Esophagus muscularis mucosa (tissue), 4 donors: ENCODE measurements around the gene TNP1.

ENCODE experiments used
- EP300 ChIP-seq: sonication (generic); formaldehyde crosslinking; IDR thresholded peaks from one replicate; pipeline ENCODE4 v1.6.1; 2017; ENCODE audit warnings: antibody characterized with exemption
- POLR2A ChIP-seq: fragments of 450-650 bp; IDR thresholded peaks from one replicate; pipeline ENCODE4 v1.6.1; 2017; ENCODE audit warnings: antibody characterized with exemption, moderate library complexity, mild to moderate bottlenecking, low read depth
- POLR2AphosphoS5 ChIP-seq, 2 donors: sonication (generic); formaldehyde crosslinking; IDR thresholded peaks; one replicate each; pipeline ENCODE4 v1.6.1; 2017; ENCODE audit warnings: antibody characterized with exemption in 2 of 2
- TF ChIP-seq, protein P1 (sequence below), 3 experiments: fragments of 200-600 bp in 2 of 3; fragments of 450-650 bp in 1 of 3; sonication (generic) in 2 of 3; IDR thresholded peaks; one replicate each; pipeline ENCODE4 v1.5.1; 2017 to 2019; ENCODE audit warnings: antibody characterized with exemption in 3 of 3, mild to moderate bottlenecking in 2 of 3, moderate library complexity in 1 of 3

DNA sequence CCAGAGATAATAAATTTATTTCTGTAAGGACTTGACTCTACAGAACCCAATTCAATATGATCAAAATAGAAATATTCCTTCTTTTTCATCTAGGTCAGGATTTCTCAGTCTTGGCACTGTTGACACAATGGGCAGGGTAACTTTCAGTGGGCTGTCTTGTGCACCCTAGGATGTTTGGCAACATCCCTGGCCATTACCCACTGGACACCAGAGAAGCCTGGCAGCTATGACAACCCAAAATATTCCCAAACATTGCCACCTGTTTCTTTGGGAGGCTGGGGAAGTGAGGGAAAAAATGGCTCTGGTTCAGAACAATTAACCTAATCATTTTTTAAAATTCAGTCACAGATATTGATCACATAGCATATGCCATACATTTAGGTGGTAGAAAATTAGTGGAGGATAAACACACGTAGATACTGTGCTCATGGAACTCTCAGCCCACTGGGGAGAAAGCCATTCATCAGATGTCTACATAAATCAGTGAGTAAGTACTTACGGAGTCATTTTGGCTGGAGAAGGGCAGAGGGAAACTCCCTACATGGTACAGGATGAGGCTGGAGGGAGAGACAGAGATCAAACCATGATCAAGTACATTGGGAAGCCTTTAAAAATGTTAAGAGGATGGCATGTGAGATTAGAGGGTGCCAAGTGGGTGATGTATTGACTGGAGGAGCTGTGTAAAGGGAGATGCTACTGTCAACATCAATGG is 718 bp upstream of the TNP1 start:
- no peak for TF ChIP-seq POLR2A
- TF ChIP-seq, protein P1, sequence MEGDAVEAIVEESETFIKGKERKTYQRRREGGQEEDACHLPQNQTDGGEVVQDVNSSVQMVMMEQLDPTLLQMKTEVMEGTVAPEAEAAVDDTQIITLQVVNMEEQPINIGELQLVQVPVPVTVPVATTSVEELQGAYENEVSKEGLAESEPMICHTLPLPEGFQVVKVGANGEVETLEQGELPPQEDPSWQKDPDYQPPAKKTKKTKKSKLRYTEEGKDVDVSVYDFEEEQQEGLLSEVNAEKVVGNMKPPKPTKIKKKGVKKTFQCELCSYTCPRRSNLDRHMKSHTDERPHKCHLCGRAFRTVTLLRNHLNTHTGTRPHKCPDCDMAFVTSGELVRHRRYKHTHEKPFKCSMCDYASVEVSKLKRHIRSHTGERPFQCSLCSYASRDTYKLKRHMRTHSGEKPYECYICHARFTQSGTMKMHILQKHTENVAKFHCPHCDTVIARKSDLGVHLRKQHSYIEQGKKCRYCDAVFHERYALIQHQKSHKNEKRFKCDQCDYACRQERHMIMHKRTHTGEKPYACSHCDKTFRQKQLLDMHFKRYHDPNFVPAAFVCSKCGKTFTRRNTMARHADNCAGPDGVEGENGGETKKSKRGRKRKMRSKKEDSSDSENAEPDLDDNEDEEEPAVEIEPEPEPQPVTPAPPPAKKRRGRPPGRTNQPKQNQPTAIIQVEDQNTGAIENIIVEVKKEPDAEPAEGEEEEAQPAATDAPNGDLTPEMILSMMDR (IDR thresholded peaks at IDR 0.05) = no peak
- TF ChIP-seq POLR2AphosphoS5 (IDR thresholded peaks at IDR 0.05) = no peak
- TF ChIP-seq EP300 = no peak
